AG04449 (cell line): ENCODE data around the gene SAPCD1.

Experiments used
- CTCF ChIA-PET: fragments of 350-600 bp; formaldehyde crosslinking; extraction: SDS; loops from one replicate; lab custom pipeline; 2021; ENCODE audit warnings: antibody characterized with exemption; lab: Yijun Ruan, JAX
- POLR2A ChIA-PET: fragments of 400-600, 350-600 bp; formaldehyde crosslinking; extraction: SDS; loops from one replicate; lab custom pipeline; 2020; ENCODE audit warnings: antibody characterized with exemption, inconsistent platforms; lab: Yijun Ruan, JAX
- DNase-seq: peaks from one replicate; pipeline ENCODE4 v3.0.0-alpha.2; 2010; ENCODE audit warnings: low read depth, low spot score
- H3K4me3 ChIP-seq: 2 replicates; pipeline ENCODE4 v1.5.1; 2011; ENCODE audit warnings: low read depth, mild to moderate bottlenecking, control low read depth, low read length
- TF ChIP-seq, protein P1 (sequence below): IDR thresholded peaks from one replicate; pipeline ENCODE4 v1.5.1; 2011; ENCODE audit warnings: mild to moderate bottlenecking, moderate library complexity, low read length, control low read depth, inconsistent platforms; ENCODE audit not compliant: insufficient read depth; ENCODE audit errors: missing control alignments

The SAPCD1 gene

GRCh38 chr6:31723245-31723979, 39.0 kb upstream of the SAPCD1 start, which contains the start of gene MPIG6B:
MPIG6B (plus strand) TSS chr6:31723373; CDS start chr6:31723384, 11 bp downstream.
- H3K4me3 ChIP-seq: no peak within 1 kb of the TSS
- TF ChIP-seq, protein P1, sequence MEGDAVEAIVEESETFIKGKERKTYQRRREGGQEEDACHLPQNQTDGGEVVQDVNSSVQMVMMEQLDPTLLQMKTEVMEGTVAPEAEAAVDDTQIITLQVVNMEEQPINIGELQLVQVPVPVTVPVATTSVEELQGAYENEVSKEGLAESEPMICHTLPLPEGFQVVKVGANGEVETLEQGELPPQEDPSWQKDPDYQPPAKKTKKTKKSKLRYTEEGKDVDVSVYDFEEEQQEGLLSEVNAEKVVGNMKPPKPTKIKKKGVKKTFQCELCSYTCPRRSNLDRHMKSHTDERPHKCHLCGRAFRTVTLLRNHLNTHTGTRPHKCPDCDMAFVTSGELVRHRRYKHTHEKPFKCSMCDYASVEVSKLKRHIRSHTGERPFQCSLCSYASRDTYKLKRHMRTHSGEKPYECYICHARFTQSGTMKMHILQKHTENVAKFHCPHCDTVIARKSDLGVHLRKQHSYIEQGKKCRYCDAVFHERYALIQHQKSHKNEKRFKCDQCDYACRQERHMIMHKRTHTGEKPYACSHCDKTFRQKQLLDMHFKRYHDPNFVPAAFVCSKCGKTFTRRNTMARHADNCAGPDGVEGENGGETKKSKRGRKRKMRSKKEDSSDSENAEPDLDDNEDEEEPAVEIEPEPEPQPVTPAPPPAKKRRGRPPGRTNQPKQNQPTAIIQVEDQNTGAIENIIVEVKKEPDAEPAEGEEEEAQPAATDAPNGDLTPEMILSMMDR: no peak
- ChIA-PET CTCF (interaction anchor here (1.0 to 1.6 kb wide), 3 partner anchors 47 to 229 kb away, joined by 4 to 8 read pairs (median 4); no protein-coding TSS in a partner anchor), POLR2A (no interaction called here)
- DNase-seq: no peak

DNA sequence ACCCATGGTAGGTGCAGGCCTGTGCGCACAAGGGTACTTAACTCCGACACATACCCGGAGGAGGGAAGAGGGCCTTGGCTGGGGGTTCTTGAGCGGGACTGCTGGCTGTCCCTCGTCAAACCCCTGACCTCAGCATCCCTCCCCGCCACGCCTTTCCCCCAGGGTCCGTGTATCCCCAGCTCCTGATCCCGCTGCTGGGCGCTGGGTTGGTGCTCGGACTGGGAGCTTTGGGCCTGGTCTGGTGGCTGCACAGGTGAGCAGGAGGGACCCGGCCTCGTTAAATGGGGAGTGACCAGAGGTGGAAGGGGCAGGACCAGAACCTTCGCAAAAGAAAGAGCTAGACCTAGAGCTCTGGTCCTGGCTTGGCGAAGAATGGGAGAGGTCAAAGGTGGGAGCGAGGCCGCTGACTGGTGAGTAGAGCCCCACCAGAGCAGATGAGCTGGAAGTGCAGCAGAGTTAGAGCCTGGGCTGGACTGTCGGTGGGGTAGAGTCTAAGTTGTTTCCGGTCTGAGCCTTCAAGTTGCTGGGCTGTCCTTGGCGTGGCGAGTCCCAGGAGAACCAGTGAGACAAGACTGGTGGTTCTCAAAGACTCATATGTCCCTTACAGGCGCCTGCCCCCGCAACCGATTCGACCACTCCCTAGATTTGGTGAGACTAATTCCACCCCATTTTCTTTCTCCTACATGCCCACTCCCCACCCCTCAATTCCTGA, 38.3 kb upstream of the SAPCD1 start:
- TF ChIP-seq, protein P1: no peak
- ChIA-PET CTCF (interaction anchor here (0.6 to 1.6 kb wide), 4 partner anchors 11 to 107 kb away, joined by 3 to 8 read pairs (median 4); no protein-coding TSS in a partner anchor), POLR2A (interaction anchor here (1.1 kb wide), 1 partner anchor 29 kb away, joined by 5 read pairs; no protein-coding TSS in a partner anchor)
- no peak overlapping the region for H3K4me3 ChIP-seq
- DNase-seq: no peak

GRCh38 chr6:31725502-31726350, 36.7 kb upstream of the SAPCD1 start:
- TF ChIP-seq, protein P1: no peak
- no peak overlapping the region for H3K4me3 ChIP-seq
- POLR2A ChIA-PET: interaction anchor here (1.4 kb wide), 1 partner anchor 102 kb away, joined by 3 read pairs; the partner anchor contains the start of gene HSPA1B
- no peak for DNase-seq
- CTCF ChIA-PET: interaction anchor here (1.6 kb wide), 1 partner anchor 10 kb away, joined by 3 read pairs; no protein-coding TSS in a partner anchor

DNA sequence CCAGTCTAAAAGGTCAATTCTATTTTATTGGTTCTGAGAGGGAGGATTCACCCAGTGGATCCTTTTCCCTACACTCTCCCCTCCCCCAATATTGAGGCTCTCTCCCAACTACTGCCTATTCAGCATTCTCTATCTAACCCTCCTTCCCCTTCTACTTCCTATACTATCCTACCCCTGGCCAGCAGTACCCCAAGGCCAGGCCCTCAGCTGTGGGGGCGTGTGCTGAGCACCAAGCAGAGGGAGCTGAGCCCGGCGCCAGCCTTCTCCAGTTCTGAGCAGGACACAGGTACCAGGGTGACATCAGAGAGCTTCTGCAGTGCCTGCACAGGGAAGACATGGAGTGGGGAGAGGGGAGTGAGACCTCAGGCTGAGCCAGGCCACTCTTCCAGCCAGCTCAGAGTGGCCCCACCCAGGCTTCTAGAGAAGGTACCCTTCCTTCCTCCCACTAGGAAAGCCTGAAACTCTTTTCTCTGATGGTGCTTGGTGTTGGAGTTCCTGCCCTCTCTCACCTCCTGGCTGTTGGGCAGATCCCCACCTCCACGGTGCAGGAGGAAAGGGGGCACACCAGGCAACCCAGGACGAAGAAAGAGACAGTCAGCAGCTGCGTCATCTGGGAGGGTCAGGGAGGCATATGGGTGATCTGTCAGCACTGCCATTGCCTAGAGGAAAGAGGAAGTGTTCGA, 35.3 kb upstream of the SAPCD1 start:
- ChIA-PET POLR2A (interaction anchor here (1.6 to 3.9 kb wide), 2 partner anchors 15 to 100 kb away, joined by 5 to 16 read pairs; partner anchors contain the start of gene HSPA1B), CTCF (interaction anchor here (0.9 to 1.6 kb wide), 3 partner anchors 13 to 64 kb away, joined by 3 to 4 read pairs (median 3); no protein-coding TSS in a partner anchor)
- H3K4me3 ChIP-seq: no peak overlapping the region
- TF ChIP-seq, protein P1: no peak
- DNase-seq: no peak
